ENCODE data around the gene BMPR1A.

BMPR1A gene

GRCh38 chr10:86768412-86769062 lies 12.1 kb downstream of the BMPR1A start:
- no peak for DNase-seq

GRCh38 chr10:86769991-86770390 lies 13.6 kb downstream of the BMPR1A start:
- no peak for DNase-seq

GRCh38 chr10:86770412-86770960 lies 14.1 kb downstream of the BMPR1A start:
- DNase-seq, result no peak

- no peak for DNase-seq
These were observed 17.1 kb downstream of the BMPR1A start for GRCh38 chr10:86773498-86773897.

GRCh38 chr10:86775056-86775869 lies 18.8 kb downstream of the BMPR1A start:
- no peak for DNase-seq

GRCh38 chr10:86775870-86776180 lies 19.4 kb downstream of the BMPR1A start:
- DNase-seq, result no peak

GRCh38 chr10:86779220-86780017 lies 23.0 kb downstream of the BMPR1A start:
- DNase-seq, result no peak

- DNase-seq, result no peak
These were observed 26.4 kb downstream of the BMPR1A start for GRCh38 chr10:86782701-86783418.

- DNase-seq, result no peak
These were observed 28.6 kb downstream of the BMPR1A start for GRCh38 chr10:86785037-86785436.

- no peak for DNase-seq
These were observed 29.5 kb downstream of the BMPR1A start for GRCh38 chr10:86785968-86786367.

- no peak for DNase-seq
These were observed 29.9 kb downstream of the BMPR1A start for GRCh38 chr10:86786368-86786767.

- DNase-seq, result no peak
These were observed 34.0 kb downstream of the BMPR1A start for GRCh38 chr10:86790394-86790793.

- DNase-seq, result no peak
These were observed 36.2 kb downstream of the BMPR1A start for GRCh38 chr10:86792461-86793167.

GRCh38 chr10:86793696-86794095 lies 37.3 kb downstream of the BMPR1A start:
- no peak for DNase-seq

- DNase-seq, result no peak
These were observed 38.9 kb downstream of the BMPR1A start for GRCh38 chr10:86795353-86795752.

- DNase-seq, result no peak
These were observed 41.6 kb downstream of the BMPR1A start for GRCh38 chr10:86798025-86798424.

- no peak for DNase-seq
These were observed 42.2 kb downstream of the BMPR1A start for GRCh38 chr10:86798611-86799010.

- DNase-seq, result no peak
These were observed 42.9 kb downstream of the BMPR1A start for GRCh38 chr10:86799188-86799845.

GRCh38 chr10:86801995-86802394 lies 45.6 kb downstream of the BMPR1A start:
- no peak for DNase-seq

- no peak for DNase-seq
These were observed 46.2 kb downstream of the BMPR1A start for GRCh38 chr10:86802473-86803108.

- DNase-seq, result no peak
These were observed 46.7 kb downstream of the BMPR1A start for GRCh38 chr10:86803156-86803555.
